ENCODE measurements around the gene NEAT1. TPM values are rescaled to one million over a fixed set of nuclear protein-coding genes. Genes with fewer than 3 reads are reported as not detected.

The NEAT1 gene
- total RNA-seq, 2 experiments from 2014 or later: 136 to 155 TPM

- no peaks in the 10 kb centered on the region for H3K9me3 Mint-ChIP-seq
- H3K4me3 Mint-ChIP-seq: peak overlapping the region; percentile 95
- H3K4me1 Mint-ChIP-seq: peaks cover 22% of the 10 kb centered on the region
Observed at GRCh38 chr11:65477149-65477965, 54.8 kb downstream of the NEAT1 start.

GRCh38 chr11:65478388-65479183 lies 56.0 kb downstream of the NEAT1 start:
- DNase-seq: no peak
- H3K4me3 Mint-ChIP-seq: no peak overlapping the region
- no peaks in the 10 kb centered on the region for H3K27me3 Mint-ChIP-seq
- H3K36me3 Mint-ChIP-seq: peaks cover 6% of the 10 kb centered on the region
- H3K9me3 Mint-ChIP-seq: no peaks in the 10 kb centered on the region
- peaks cover 16% of the 10 kb centered on the region for H3K4me1 Mint-ChIP-seq
- H3K27ac Mint-ChIP-seq: no peak overlapping the region

More at GRCh38 chr11:65477149-65477965, 54.8 kb downstream of the NEAT1 start:
- DNase-seq: peak; percentile 95
- Mint-ChIP-seq H3K36me3 (peaks cover 6% of the 10 kb centered on the region), H3K27me3 (no peaks in the 10 kb centered on the region), H3K27ac (peak overlapping the region; percentile 99)

GRCh38 chr11:65479184-65480145 lies 56.9 kb downstream of the NEAT1 start:
- H3K4me3 Mint-ChIP-seq: no peak overlapping the region
- H3K4me1 Mint-ChIP-seq: peaks cover 16% of the 10 kb centered on the region
- H3K9me3 Mint-ChIP-seq: no peaks in the 10 kb centered on the region
- H3K36me3 Mint-ChIP-seq: peaks cover 6% of the 10 kb centered on the region
- DNase-seq: no peak
- H3K27ac Mint-ChIP-seq: no peak overlapping the region
- H3K27me3 Mint-ChIP-seq: no peaks in the 10 kb centered on the region

- Mint-ChIP-seq H3K27ac (no peak overlapping the region), H3K9me3 (no peaks in the 10 kb centered on the region), H3K36me3 (no peaks in the 10 kb centered on the region), H3K4me1 (peaks cover 19% of the 10 kb centered on the region), H3K27me3 (no peaks in the 10 kb centered on the region), H3K4me3 (no peak overlapping the region)
- DNase-seq: no peak
Observed at GRCh38 chr11:65482306-65482850, 59.8 kb downstream of the NEAT1 start.

- no peak for DNase-seq
- H3K4me3 Mint-ChIP-seq: no peak overlapping the region
- H3K27ac Mint-ChIP-seq: no peak overlapping the region
- H3K27me3 Mint-ChIP-seq: no peaks in the 10 kb centered on the region
- peaks cover 32% of the 10 kb centered on the region for H3K4me1 Mint-ChIP-seq
- H3K9me3 Mint-ChIP-seq: no peaks in the 10 kb centered on the region
- no peaks in the 10 kb centered on the region for H3K36me3 Mint-ChIP-seq
Observed at GRCh38 chr11:65485920-65486219, 63.3 kb downstream of the NEAT1 start.

- Mint-ChIP-seq H3K4me1 (peaks cover 37% of the 10 kb centered on the region), H3K27me3 (no peaks in the 10 kb centered on the region), H3K36me3 (no peaks in the 10 kb centered on the region), H3K9me3 (no peaks in the 10 kb centered on the region), H3K4me3 (no peak overlapping the region), H3K27ac (peak overlapping the region; percentile 76)
- no peak for DNase-seq
Observed at GRCh38 chr11:65486570-65487466, 64.2 kb downstream of the NEAT1 start.

GRCh38 chr11:65487467-65488272 lies 65.1 kb downstream of the NEAT1 start:
- DNase-seq: no peak
- Mint-ChIP-seq H3K27ac (peak overlapping the region; percentile 76), H3K4me3 (peak overlapping the region; percentile 4), H3K27me3 (no peaks in the 10 kb centered on the region), H3K9me3 (no peaks in the 10 kb centered on the region), H3K36me3 (no peaks in the 10 kb centered on the region), H3K4me1 (peaks cover 46% of the 10 kb centered on the region)

- Mint-ChIP-seq H3K4me3 (no peak overlapping the region), H3K4me1 (peaks cover 53% of the 10 kb centered on the region), H3K27ac (peak overlapping the region; percentile 76), H3K27me3 (no peaks in the 10 kb centered on the region), H3K9me3 (no peaks in the 10 kb centered on the region), H3K36me3 (no peaks in the 10 kb centered on the region)
- no peak for DNase-seq
Observed at GRCh38 chr11:65488273-65489034, 65.9 kb downstream of the NEAT1 start.

- no peak overlapping the region for H3K27ac Mint-ChIP-seq
- H3K9me3 Mint-ChIP-seq: no peaks in the 10 kb centered on the region
- no peak overlapping the region for H3K4me3 Mint-ChIP-seq
- H3K4me1 Mint-ChIP-seq: peaks cover 59% of the 10 kb centered on the region
- H3K27me3 Mint-ChIP-seq: no peaks in the 10 kb centered on the region
- DNase-seq: no peak
- no peaks in the 10 kb centered on the region for H3K36me3 Mint-ChIP-seq
Observed at GRCh38 chr11:65489035-65489705, 66.6 kb downstream of the NEAT1 start.

GRCh38 chr11:65489706-65490320 lies 67.2 kb downstream of the NEAT1 start:
- no peaks in the 10 kb centered on the region for H3K9me3 Mint-ChIP-seq
- peaks cover 64% of the 10 kb centered on the region for H3K4me1 Mint-ChIP-seq
- no peak overlapping the region for H3K27ac Mint-ChIP-seq
- H3K36me3 Mint-ChIP-seq: no peaks in the 10 kb centered on the region
- no peak for DNase-seq
- no peak overlapping the region for H3K4me3 Mint-ChIP-seq
- no peaks in the 10 kb centered on the region for H3K27me3 Mint-ChIP-seq

GRCh38 chr11:65491163-65491465 lies 68.5 kb downstream of the NEAT1 start:
- H3K4me1 Mint-ChIP-seq: peaks cover 65% of the 10 kb centered on the region
- H3K4me3 Mint-ChIP-seq: no peak overlapping the region
- H3K27ac Mint-ChIP-seq: no peak overlapping the region
- no peak for DNase-seq
- no peaks in the 10 kb centered on the region for H3K36me3 Mint-ChIP-seq
- no peaks in the 10 kb centered on the region for H3K27me3 Mint-ChIP-seq
- H3K9me3 Mint-ChIP-seq: no peaks in the 10 kb centered on the region

Data from activated naive CD8-positive, alpha-beta T cell treated with anti-CD3 and anti-CD28 coated beads for 36 hours (primary cell).